Esophagus squamous epithelium (tissue), 4 donors: ENCODE results near the gene ERVK3-1.

Experiments
- CTCF ChIP-seq, 6 experiments: fragments of 450-650 bp in 4 of 6; fragments of 200-600 bp in 2 of 6; sonication (generic) in 2 of 6; IDR thresholded peaks; one replicate each; pipeline ENCODE4 v1.5.1; 2016 to 2019; ENCODE audit warnings: antibody characterized with exemption in 6 of 6, mild to moderate bottlenecking in 4 of 6, moderate library complexity in 4 of 6
- POLR2A ChIP-seq, 4 donors: fragments of 450-650 bp; IDR thresholded peaks; one replicate each; pipeline ENCODE4 v1.6.1; 2017; ENCODE audit warnings: antibody characterized with exemption in 4 of 4, mild to moderate bottlenecking in 4 of 4, moderate library complexity in 3 of 4

DNA sequence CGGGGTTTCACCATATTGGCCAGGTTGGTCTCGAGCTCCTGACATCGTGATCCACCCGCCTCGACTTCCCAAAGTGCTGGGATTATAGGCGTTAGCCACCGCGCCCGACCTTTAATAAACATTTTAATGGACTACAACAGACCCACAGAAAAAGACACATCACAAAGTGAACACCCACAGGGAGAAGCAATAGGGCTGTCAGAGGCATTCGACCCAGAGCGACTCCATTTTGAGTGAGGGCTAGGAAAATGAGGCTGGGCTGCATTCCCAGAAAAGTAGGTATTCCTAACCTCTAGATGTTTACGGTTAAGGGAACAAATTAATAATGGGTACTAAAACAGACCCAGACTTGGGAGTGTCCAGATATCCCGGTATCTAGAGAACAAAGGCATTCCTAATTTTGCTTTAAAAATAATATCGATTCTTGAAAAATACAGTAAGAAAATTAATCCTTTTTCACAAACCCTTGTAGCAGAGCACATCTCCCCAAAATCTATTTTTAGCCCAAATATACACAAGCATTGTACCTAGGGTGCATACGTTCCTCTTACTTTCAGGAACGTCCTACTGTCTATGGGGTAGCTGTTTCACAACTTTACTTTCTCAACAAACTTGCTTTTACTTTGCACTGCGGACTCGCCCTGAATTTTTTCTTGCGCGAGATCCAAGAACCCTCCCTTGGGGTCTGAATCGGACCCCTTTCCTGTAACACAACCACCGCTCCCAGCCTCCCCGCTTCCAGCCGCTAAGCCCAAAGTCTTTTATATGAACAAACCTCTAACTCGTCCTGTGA lies 27.2 kb upstream of the ERVK3-1 start:
- TF ChIP-seq CTCF (IDR thresholded peaks at IDR 0.05): no peak
- no peak for TF ChIP-seq POLR2A (IDR thresholded peaks at IDR 0.05)
